Subcutaneous adipose tissue (tissue), 4 donors: ENCODE measurements around the gene PAPOLB. TPM values are rescaled to one million over a fixed set of nuclear protein-coding genes. Genes with fewer than 3 reads are reported as not detected.

ENCODE experiments used
- CTCF ChIP-seq: fragments of 450-650 bp; IDR thresholded peaks from one replicate; pipeline ENCODE4 v1.5.1; 2016; ENCODE audit warnings: low read depth, mild to moderate bottlenecking, control low read depth, antibody characterized with exemption, moderate library complexity
- small RNA-seq: library from RNA; depleted of rRNA; stranded (forward); fragments of <200 nt; gene quantifications from one replicate; pipeline ENCODE3, GENCODE V24; 2016
- total RNA-seq, 4 donors: library from RNA; depleted of rRNA; stranded (reverse); fragments of >200 nt; gene quantifications; one replicate each; pipeline ENCODE4 v1.1.0, GENCODE V29; 2016

Gene PAPOLB
- total RNA-seq, 4 donors from 2014 or later = 0.22 to 0.68 (median 0.35) TPM

- no peak for TF ChIP-seq CTCF
Measured at GRCh38 chr7:4808565-4808964, 53.3 kb downstream of the PAPOLB start.

- TF ChIP-seq CTCF = no peak
Measured at GRCh38 chr7:4808026-4808425, 53.8 kb downstream of the PAPOLB start.

Small RNA genes lying within 50 kb of the gene (small RNA-seq; reads per million reads assigned to genes)
- 0.49 reads per million for gene RF00019

Other genes with a start within 250 kb of the PAPOLB start
- 10 to 100 TPM in 3 of 4 donors, 1 to 10 TPM in 1; 9.6 to 35.0 (median 12.5) TPM for gene FOXK1, start 179.7 kb downstream of the PAPOLB start, total RNA-seq
- 10 to 100 TPM in 3 of 4 donors, 1 to 10 TPM in 1; 9.6 to 39.4 (median 21.1) TPM for gene AP5Z1, start 86.4 kb downstream of the PAPOLB start, total RNA-seq
- gene RADIL, start 21.7 kb upstream of the PAPOLB start, total RNA-seq = 1 to 10 TPM; 5.4 to 7.7 (median 6.3) TPM
- not detected for gene MMD2, start 97.2 kb upstream of the PAPOLB start, total RNA-seq
- 10 to 100 TPM in 2 of 4 donors, 1 to 10 TPM in 2; 9.5 to 14.7 (median 11.4) TPM for gene RBAK, start 183.8 kb upstream of the PAPOLB start, total RNA-seq